ENCODE data around the gene LAD1.
A peak's percentile ranks its signal among the peaks of the same experiment; 100 is the strongest.

Gene LAD1

DNA sequence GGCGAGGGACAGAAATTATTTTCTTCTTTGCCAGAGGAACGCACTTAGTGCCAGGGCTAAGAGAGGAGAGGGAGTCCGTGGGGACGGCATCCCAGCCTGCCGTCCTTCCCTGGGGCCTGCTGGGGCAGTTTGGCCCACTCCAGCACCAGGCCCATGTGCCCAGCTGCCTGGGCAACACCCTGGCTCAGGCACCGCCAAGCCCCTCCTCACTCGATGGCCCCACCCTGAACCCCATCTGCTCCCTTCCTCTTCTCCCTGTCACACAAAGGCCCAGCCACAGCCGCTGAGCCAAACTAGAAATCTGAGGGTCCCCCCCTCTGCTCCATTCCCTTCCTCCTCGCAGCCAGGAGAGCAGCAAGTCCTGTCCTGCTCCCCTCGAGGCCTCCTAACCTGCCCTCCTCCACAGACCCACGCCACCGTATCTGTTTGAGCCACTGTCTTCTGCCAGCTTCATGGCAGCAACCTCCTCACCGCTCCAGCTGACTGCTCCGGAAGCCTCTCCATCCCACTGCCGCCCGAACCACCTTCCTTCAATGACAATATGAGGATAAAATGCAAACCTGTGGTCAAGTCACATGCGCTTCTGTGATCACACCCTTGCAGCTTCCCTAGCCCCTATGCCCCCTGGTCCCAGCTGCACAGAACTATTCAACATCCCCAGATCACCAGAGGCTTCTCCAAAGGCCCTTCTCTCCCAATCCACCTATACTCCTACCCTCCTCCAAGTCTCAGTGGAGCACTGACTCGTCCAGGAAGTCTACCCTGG is 30.8 kb upstream of the LAD1 start:
- Histone ChIP-seq H4K20me1 (no peaks in the 10 kb centered on the region), H3K36me3 (no peaks in the 10 kb centered on the region), H3K4me1 (peaks cover 10% of the 10 kb centered on the region), H3K9ac (no peak overlapping the region), H3K4me2 (no peak overlapping the region), H3K9me3 (no peaks in the 10 kb centered on the region), H3K27me3 (no peaks in the 10 kb centered on the region), H3K4me3 (no peak overlapping the region), H3K27ac (no peak overlapping the region)
- TF ChIP-seq Cebpa-rat (IDR thresholded peaks at IDR 0.05), result no peak

DNA sequence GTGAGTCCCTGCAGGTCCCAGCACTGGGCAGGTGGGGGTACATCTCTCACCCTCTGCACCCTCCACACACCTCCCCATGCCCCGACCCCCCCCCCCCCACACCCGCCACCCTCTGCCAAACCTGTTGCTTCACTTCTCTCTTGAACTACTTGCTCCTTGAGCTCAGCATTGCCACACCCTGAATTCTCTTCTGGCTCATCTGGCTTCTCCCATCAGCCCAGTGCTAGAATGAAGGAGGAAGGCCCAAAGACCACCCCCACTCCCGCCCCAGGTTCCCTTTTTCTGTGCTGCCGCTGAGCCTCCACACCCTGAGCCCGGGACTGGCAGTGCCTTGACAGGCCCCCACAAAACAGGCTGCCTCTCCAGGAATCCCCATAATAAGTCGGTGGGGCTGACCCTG is 28.8 kb upstream of the LAD1 start:
- Histone ChIP-seq H3K27ac (no peak overlapping the region), H3K4me1 (peaks cover 17% of the 10 kb centered on the region)

DNA sequence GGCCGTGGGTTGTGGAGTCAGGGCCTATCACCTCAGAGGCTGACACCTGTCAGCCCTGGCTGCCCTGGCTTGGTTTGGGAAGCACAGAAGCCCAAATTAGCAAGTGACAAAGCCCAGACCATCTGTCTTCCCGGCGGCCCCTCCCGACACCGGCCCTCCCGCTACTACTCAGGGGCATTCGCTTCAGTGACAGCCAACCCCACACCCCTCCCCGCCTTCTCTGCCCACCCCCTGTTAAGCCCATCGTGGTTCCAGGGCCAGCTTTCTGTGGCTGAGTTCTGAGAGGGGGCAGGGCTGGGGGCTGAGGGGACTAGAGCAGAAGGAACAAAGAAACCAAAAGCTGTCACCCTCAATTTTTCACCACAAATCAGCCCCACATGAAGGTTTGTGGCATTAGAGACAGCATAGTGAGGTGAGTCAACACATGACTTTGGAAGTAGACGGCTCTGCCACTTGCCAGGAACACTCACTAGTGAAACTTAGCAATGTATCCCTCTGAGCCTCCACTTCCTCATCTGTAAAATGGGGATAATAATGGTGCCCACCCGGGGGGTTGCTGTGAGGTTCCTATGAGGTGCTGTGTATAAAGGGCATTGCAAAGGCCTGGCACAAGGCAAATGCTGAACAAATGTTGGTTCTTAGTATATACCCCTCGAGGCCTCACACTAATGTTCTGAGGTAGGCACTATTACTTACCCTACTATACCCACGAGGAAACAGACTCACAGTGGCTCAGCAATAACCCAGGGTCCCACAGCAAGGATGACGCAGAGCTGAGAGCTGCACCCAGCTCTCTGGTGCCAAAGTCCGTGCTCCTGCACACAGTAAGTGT is 27.6 kb upstream of the LAD1 start:
- Histone ChIP-seq H3K4me1 (peaks cover 30% of the 10 kb centered on the region), H3K27me3 (no peaks in the 10 kb centered on the region), H4K20me1 (no peaks in the 10 kb centered on the region), H3K9me3 (no peaks in the 10 kb centered on the region), H3K36me3 (no peaks in the 10 kb centered on the region), H3K4me3 (no peak overlapping the region), H3K27ac (no peak overlapping the region), H3K9ac (no peak overlapping the region), H3K4me2 (peak overlapping the region; percentile 34)
- TF ChIP-seq Cebpa-rat (IDR thresholded peaks at IDR 0.05), result no peak

More for the DNA sequence above, 28.8 kb upstream of the LAD1 start:
- Histone ChIP-seq H4K20me1 (no peaks in the 10 kb centered on the region), H3K9me3 (no peaks in the 10 kb centered on the region), H3K36me3 (no peaks in the 10 kb centered on the region), H3K4me2 (no peak overlapping the region), H3K27me3 (no peaks in the 10 kb centered on the region), H3K4me3 (no peak overlapping the region), H3K9ac (no peak overlapping the region)
- no peak for TF ChIP-seq Cebpa-rat (IDR thresholded peaks at IDR 0.05)

DNA sequence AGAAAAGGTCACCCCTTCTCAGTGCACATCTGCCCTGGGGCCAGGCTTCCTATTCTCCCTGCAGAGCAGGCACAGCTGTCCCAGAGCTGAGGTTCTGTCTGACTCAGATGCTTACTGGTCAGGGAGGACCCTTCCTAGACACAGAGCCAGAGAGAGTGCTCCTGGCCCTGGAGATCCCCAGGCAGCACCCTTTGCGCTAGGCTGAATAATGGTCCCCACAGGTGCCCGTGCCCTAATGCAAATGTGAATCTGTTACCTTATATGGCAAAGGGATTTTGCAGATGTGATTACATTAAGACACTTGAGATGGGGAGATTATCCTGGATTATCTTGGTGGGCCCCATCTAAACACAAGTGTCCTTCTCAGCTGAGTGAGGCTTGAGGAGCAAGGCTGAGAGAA is 25.0 kb upstream of the LAD1 start:
- no peak overlapping the region for H3K27ac ChIP-seq
- no peaks in the 10 kb centered on the region for H3K36me3 ChIP-seq
- no peaks in the 10 kb centered on the region for H3K9me3 ChIP-seq
- H4K20me1 ChIP-seq, result no peaks in the 10 kb centered on the region
- no peaks in the 10 kb centered on the region for H3K27me3 ChIP-seq
- H3K4me3 ChIP-seq, result no peak overlapping the region
- no peak for TF ChIP-seq Cebpa-rat (IDR thresholded peaks at IDR 0.05)
- H3K4me2 ChIP-seq, result no peak overlapping the region
- peaks cover 37% of the 10 kb centered on the region for H3K4me1 ChIP-seq
- no peak overlapping the region for H3K9ac ChIP-seq

DNA sequence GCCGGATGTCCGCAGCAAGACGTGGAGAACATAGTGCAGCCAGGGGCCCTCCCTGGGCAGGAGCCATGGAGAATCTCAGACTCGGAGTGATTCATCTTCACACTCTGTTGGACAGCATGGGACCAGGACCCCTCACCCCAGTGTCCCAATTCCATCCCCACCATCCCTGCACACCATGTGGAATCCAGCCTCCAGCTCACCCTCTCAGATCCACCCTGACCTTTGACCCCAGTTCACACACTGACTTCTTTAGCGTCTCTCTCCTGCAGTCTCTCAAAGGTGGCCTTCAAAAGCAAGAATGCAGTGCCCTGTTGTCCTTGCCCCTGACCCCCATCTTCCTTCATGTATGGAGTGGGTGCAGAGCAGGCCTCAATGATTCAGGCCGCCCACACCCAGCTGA is 24.5 kb upstream of the LAD1 start:
- Histone ChIP-seq H3K4me2 (no peak overlapping the region), H4K20me1 (no peaks in the 10 kb centered on the region), H3K36me3 (no peaks in the 10 kb centered on the region), H3K9ac (no peak overlapping the region), H3K9me3 (no peaks in the 10 kb centered on the region), H3K4me3 (no peak overlapping the region), H3K27me3 (no peaks in the 10 kb centered on the region), H3K4me1 (peaks cover 37% of the 10 kb centered on the region), H3K27ac (no peak overlapping the region)
- TF ChIP-seq Cebpa-rat (IDR thresholded peaks at IDR 0.05), result no peak

DNA sequence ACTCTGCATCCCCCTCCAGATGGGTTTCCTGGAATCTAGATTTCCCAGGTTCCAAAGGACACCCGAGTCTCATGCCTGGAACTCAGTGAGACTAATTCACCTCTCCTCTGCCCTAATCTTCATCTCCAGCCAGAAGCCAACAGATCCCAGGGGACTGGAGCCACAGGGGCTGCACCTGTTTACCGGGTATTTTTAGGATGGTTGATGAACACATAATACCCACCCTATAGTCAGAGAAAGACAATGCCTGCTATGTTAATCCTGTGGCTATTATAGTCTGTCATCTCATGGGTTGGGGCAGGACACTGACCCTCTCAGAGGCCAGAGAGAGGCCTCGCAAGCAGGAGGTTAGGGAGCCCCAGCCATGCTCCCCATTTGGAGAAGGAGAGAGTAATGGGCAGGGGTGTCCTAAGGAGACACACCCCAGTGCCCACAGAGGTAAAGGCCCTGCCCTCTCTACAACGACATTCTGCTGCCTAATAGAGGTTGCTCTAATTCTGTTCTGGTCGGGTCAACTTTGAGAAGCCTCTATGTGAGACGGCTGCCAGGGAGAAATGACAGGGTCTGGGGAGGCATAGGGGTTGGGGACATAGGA is 23.4 kb upstream of the LAD1 start:
- Histone ChIP-seq H3K36me3 (no peaks in the 10 kb centered on the region), H3K27me3 (no peaks in the 10 kb centered on the region), H3K9me3 (no peaks in the 10 kb centered on the region), H3K9ac (0 out of 2 replicates have a peak overlapping the region, but pooled peaks have one; percentile 26), H4K20me1 (no peaks in the 10 kb centered on the region), H3K27ac (peak overlapping the region; percentile 26; the same call in 1 of the 2 replicates), H3K4me3 (no peak overlapping the region), H3K4me1 (peaks cover 37% of the 10 kb centered on the region), H3K4me2 (peak overlapping the region; percentile 69)
- no peak for TF ChIP-seq Cebpa-rat (IDR thresholded peaks at IDR 0.05)

DNA sequence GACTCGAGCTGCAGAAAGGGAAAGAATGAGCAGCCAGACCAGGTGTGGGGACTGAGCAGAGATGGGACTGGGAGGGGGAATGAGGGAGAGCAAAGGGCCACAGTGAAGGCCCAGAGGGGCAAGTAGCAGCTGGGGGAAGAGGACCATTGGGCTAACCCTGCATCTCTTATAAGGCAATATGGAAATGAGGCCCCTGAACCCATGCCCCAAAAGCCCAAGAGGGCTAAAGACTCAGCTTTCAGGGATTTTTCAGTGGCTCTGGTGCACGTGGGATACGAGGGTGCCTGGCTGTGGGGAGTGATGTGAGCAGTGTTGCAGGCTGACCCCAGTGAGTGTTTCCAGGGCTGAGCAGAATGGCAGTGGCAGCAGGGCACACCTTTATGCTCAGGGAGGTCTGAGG is 22.9 kb upstream of the LAD1 start:
- Histone ChIP-seq H3K4me2 (peak overlapping the region; percentile 69), H3K4me1 (peaks cover 37% of the 10 kb centered on the region), H4K20me1 (no peaks in the 10 kb centered on the region), H3K4me3 (no peak overlapping the region), H3K9ac (0 out of 2 replicates have a peak overlapping the region, but pooled peaks have one; percentile 26), H3K27me3 (no peaks in the 10 kb centered on the region), H3K9me3 (no peaks in the 10 kb centered on the region), H3K27ac (peak overlapping the region; percentile 26; the same call in 1 of the 2 replicates), H3K36me3 (no peaks in the 10 kb centered on the region)
- no peak for TF ChIP-seq Cebpa-rat (IDR thresholded peaks at IDR 0.05)

DNA sequence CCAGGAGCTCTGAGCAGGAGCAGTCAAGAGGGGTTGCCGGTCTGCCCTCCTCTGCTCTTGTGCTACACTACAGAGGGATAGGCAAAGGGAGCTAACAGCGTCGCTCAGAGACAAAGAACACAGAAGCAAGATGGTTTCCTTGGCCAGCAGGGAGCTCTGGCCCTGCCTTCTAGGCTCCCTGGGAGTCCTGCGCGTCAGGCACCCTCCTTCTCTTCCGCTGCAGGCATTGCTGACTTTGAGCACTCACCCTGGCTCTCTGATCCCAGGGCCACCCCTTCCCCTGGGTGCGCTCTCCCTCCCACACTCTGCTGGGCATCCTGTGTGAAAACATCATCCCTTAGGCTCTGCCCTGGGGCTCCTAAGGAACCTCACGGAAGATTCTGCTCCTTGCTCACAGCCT is 21.9 kb upstream of the LAD1 start:
- no peak overlapping the region for H3K4me3 ChIP-seq
- no peaks in the 10 kb centered on the region for H3K27me3 ChIP-seq
- H3K36me3 ChIP-seq, result no peaks in the 10 kb centered on the region
- H3K27ac ChIP-seq, result no peak overlapping the region; the same call in 1 of the 2 replicates
- TF ChIP-seq Cebpa-rat (IDR thresholded peaks at IDR 0.05), result no peak
- no peak overlapping the region for H3K4me2 ChIP-seq
- no peaks in the 10 kb centered on the region for H4K20me1 ChIP-seq
- H3K9ac ChIP-seq, result no peak overlapping the region
- H3K9me3 ChIP-seq, result no peaks in the 10 kb centered on the region
- H3K4me1 ChIP-seq, result peaks cover 27% of the 10 kb centered on the region

DNA sequence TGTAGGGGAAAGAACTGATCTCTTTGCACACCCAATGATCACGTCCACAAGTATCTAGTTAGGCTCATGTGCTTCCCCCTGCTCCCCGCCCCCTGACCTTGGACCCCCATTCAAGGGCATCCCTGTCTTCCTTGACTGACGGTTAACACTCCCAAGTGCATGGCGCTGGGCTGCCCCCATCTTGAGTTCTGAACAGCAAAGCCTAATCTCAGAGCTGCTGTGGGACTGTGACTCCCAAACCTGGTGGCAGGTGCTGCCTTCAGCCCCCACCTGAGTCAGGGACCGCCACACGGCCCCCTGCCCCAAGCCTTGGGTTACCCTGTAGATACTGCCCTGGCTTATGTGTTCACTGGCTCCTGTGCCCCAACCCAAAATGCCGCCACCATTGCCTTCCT is 21.5 kb upstream of the LAD1 start:
- no peak overlapping the region for H3K4me3 ChIP-seq
- H3K27ac ChIP-seq, result no peak overlapping the region; the same call in 1 of the 2 replicates
- no peaks in the 10 kb centered on the region for H3K27me3 ChIP-seq
- H4K20me1 ChIP-seq, result no peaks in the 10 kb centered on the region
- H3K4me1 ChIP-seq, result peaks cover 27% of the 10 kb centered on the region
- H3K9ac ChIP-seq, result no peak overlapping the region
- no peaks in the 10 kb centered on the region for H3K9me3 ChIP-seq
- no peaks in the 10 kb centered on the region for H3K36me3 ChIP-seq
- no peak overlapping the region for H3K4me2 ChIP-seq
- no peak for TF ChIP-seq Cebpa-rat (IDR thresholded peaks at IDR 0.05)

Measured in BLaER1 (cell line).